Activated CD8-positive, alpha-beta memory T cell treated with anti-CD3 and anti-CD28 coated beads, Interleukin-2, amount 50 U/mL, for 1 hour (primary cell): ENCODE data around the gene OTOF.

Experiments used
- DNase-seq: peaks from one replicate; pipeline ENCODE4 v3.0.0-alpha.2; 2020; ENCODE audit errors: extremely low read depth

OTOF gene

DNA sequence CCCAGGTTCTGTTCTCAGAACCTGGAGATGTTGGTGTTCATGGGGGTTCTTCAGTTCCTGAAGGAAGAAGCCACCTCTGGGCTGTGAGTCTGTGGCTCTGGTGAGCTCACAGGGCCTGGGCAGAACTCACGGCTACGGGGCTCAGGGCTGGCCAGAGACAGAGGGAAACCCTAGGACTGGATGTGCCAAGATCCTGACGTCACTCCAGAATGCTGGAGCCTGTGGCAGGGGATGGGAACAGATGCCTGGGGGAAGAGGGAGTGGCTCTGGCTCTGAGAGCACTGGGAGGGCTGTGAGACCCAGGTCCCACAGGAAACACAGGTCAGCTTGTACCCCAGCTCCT, at the start of gene OTOF:
Gene OTOF (minus strand): TSS at position 214 of the 343 bp plus-strand sequence.
- DNase-seq: no peak

DNA sequence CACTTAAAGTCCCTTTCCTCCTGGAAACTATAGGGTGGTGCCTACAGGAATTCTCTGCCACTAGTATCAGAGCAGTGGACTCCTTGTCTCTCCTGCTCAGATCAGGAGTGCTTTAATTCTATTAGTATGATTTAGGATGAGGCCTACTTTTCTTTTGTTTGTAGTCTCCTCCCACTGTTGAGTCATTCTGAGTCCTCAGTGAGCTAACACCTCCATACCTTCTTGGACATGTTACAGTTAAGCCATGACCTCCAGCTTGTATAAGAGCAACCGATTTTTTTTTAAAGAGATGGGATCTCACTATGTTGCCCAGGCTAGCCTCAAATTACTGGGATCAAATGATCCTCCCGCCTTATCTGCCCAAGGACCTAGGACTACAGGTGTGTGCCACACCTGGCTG, 48.7 kb upstream of the OTOF start:
- no peak for DNase-seq

DNA sequence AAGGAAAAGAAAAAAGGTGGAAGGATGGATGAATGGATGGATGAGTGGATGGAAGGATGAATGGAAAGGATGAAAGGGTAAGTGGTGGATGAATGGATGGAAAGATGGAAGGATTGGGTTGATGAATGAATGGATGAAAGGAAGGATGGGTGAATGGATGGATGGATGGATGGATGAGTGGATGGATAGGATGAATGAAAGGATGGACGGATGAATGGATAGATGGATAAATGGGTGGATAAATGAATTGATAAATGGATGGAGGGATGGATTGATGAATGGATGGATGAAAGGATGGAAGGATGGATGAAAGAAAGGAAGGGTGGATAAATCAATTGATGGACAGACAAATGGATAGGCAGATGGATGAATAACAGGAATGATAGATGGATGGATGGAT, 48.2 kb upstream of the OTOF start:
- DNase-seq: no peak

DNA sequence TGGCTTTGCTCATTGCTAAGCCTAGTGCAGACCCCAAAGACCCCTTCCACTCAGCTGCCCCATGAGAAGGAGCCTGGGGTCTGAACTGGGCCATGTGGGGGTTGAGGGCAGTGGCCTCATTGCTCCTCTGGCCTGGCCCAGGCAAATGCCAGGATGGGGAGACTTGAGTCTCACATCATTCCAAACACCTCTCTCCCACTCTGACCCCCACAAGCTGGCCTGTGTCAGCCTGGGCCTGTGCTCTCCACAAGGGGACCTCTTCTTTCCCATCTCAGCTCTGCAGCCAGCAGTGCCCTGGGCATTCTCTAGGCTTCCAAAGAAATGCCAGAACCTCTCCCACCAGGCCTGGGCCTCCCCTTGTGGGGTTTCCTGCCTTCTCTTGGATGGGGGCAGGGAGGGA, 45.8 kb upstream of the OTOF start:
- no peak for DNase-seq

DNA sequence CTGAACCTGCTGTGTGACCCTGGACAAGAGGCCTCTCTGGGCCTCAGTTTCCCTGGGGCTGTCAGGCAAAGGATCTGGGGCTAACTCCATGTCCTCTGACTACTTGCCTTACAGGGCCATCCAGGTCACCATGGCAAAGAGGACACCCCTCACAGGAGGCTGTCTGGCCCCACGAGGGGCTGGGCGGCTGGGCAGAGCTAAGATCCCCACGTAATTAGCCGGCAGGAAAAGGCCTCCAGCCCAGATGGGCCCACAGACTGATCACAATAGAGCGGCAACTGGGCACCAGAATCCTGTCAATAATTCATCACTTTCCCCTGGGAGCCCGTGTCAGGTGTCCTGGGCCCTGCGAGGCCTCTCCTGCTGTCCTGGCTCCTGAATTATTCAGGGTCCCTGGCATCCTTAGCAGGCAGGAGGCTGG, 44.8 kb upstream of the OTOF start:
- no peak for DNase-seq

DNA sequence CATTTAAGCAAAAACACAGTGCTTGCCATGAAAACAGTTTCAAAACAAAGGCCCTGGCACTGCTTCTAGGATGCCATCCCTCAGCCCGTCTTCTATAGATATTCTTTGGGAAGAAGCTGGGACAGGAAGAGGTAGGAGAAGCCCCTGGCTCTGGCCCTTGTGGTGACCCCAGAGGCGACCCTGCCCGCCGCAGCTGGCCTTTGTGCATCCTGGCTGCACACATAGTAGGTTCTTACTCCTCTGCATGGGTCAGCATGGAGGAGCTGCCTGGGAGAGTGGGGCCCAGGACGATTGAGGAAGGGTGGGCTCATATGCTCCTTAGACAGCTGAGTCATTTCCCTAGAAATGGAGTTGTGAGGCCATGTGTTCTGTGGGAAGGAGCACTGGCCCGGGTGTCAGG, 44.4 kb upstream of the OTOF start:
- DNase-seq: no peak

DNA sequence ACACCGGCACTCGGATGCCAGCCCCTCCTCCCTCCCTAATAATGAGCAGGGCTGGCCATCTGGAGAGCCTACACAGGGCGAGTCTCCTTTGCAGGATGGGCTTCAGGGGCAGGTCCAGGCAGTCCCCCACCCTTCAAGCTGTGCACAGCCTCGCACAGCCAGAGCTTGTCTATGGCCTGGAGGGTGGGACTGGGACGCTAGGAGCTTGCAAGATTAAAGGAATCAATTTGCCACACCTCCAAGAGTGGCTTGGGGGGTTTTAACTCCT, 43.9 kb upstream of the OTOF start:
- DNase-seq: no peak

DNA sequence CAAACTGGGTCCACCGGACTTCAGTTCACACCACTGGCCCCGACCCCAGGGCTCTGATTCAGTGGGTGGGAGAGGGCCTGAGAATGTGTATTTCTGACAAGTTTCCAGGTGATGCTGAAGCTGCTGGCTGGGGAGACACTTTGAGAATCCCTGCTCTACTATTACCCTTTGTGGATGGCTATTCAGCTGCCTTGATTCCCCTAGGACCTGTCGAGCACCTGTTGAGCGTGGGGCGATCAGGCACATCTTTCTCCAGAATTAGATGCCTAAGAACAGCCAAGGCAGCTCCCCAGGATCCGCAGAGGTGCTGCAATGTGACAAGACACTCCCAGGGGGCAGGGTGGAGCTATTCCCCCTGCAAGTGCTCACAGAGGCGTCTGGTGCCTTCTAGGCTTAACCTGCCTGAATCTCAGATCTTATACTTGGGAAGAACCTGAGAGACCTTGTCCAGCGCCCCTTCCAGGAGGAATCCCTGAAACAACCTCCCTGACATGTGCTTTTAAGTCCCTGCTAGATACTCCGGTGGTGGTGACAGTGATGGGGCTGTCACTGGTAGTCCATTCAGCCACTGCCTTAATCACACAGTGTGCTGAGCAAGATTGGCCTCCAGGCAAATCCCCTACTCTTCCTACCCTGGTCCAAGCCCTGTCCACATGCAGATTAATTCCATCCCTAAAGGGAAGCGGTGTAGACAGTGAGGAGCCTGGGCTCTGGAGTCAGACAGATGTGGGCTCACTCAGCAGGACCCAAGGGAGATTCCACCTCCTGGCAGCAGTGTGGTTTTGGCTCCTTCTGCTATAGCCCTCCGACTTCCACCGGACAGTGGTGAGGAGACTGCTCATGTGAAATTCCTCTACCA, 43.4 kb upstream of the OTOF start:
- no peak for DNase-seq

DNA sequence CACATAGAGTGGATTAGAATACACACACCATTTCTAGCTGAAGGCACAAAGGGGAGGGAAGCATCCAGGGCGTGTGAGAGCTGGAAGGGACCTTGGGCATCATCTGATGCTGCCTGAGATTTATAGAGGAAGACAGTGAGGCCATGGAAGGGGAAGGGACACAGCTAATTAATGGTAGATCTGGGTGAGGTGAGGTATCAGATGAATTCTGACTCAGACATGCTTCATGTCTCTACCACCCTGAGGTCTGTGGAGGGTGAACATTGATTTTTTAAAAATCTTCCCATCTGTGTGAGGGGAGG, 42.2 kb upstream of the OTOF start:
- no peak for DNase-seq

DNA sequence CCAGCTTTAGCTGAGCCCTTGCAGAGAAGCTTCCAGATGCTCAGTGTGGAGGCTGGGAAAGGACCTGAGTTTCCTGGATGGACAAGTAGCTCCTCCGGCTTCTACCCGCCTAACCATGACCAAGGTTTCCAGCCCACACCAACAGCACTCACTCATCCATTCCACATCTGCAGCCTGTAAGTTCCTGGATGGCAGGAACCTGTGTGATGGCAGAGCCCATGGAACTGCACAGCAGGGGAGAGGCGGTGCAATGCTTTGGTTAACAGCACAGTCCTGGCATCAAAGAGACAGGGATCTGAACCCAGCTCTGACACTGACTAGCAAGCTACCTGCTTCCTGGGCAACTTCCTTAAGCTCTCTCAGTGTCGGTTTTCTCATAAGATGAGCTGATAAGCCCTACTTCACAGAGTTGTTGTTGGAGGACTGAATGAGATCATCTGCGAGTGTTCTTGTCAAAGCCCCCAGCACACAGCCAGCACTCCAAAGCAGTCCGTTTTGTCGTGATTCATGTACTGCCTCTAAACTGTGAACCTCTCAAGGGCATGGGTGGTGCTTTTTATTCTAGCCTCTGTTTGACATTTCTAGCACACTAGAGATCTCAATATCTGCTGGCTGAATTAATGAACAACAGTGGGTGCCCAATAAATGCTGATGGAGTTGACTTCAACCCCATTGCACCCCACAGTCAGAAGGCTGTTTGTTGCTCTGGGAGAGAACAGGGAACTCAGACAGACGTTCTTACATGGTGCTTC, 41.6 kb upstream of the OTOF start:
- no peak for DNase-seq

DNA sequence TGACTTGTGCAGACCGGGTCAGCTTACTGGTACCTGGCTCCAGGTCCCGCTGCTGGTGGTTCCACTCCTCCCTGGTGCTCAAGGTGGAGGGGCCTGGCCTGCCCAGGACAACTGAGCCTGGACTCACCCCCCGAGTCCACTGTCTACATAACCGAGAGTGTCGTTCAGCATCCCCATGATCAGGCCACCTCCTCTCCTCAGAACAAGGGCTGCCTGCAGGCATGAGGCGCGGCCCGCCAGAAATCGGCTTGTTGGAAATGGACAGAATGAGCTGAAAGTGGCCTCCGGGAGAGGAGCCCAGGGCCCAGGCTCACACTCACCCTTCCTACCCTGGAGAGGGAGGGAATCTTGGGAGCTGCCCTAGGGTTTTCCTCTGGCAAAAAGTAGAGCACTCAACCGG, 38.9 kb upstream of the OTOF start:
- DNase-seq: no peak

DNA sequence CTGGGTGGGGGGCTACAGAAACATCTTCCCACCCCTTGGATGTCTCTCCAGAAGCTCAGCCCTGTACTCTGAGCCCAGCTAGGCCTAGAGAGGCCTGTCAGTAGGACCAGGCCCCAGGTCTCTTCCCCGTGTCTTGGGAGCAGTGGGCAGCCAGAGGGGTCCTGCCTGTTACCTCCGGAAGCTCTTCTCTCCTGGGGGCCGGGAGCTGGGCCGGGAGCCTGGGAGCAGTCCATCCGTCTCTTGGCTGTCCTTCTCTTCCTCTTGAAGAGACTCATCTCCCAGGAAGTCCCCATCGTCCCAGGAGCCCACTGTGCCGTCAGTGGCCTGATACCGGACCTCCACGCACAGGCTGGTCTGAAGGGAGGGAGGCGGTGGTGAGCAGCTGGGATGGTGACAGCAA, 38.3 kb upstream of the OTOF start:
- no peak for DNase-seq

DNA sequence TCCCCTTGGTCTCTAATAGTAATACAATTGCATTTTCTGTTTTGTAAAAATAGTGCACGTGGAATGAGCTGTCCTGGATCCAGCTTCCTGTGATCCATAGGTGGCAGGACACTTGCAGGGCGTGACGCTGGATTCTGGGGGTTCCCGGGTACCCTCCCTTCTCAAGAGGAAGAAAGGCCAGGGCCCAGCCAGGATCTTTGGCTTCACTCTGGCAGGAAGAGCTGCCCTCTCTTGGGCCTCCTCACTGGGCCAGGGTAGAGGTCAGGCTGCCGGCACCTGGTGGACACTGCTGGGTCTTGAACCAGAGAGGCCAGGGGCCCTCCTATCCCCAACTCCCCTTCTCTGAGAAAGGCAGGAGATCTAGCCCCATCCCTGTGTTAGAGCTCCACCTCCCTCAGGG, 37.8 kb upstream of the OTOF start:
- DNase-seq: no peak

DNA sequence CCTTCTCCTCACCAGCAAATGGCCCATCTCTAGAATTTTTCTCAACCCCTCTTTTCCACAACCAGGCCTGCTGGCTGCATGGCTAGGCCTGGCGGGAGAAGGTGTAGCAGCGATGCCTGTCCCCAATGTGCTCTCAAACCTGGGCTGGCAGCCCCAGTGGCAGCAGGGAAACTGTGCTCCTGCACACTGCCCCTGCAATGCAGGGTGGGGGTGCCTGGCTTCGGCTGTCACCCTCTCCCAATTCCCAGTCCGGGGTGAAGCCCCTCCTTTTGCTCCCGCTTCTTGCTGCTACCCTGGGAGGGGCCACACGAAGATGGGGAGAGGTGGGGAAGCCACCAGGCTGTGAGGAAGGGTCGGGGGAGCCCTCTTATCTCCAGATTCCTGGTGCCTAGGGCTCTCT, 36.1 kb upstream of the OTOF start:
- DNase-seq: no peak

DNA sequence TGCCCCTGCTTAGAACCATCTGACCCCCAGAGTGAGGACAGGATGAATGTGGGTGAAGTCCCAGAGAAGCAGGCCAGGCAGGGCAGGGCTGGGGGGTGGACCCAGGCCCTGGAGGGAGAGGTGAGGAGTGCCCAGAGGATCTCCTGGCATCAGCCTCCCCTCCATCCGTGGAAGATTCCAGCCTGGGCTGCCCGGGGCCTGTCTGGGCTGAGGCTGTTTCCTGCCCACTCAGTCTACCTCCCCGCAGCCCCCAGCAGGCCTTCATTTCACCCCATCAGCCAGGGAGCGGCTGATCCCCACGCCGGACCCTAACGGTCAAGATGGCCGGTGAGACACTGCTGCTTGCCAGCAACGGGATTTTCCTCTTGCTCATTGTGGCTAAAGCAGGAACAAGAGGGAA, 35.3 kb upstream of the OTOF start:
- DNase-seq: no peak

DNA sequence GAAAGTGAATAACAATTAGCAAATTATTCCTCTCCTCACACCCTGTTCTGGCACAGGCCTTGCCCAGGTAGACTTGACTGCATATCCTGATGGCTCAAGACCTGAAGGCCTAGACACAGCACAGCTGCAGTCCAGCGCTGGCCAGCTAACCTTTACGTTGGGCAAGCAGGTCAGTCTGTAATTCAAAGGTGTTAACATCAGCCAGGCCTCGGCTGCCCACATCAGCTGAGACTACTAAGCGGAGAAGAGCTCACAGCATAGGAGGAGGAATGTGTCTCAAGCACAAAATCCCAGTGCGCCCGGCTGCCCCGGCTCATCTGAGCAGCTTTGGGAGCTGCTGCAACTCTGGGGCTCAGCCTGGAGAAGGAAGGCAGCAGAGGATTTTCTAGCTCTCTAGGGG, 33.5 kb upstream of the OTOF start:
- DNase-seq: no peak

DNA sequence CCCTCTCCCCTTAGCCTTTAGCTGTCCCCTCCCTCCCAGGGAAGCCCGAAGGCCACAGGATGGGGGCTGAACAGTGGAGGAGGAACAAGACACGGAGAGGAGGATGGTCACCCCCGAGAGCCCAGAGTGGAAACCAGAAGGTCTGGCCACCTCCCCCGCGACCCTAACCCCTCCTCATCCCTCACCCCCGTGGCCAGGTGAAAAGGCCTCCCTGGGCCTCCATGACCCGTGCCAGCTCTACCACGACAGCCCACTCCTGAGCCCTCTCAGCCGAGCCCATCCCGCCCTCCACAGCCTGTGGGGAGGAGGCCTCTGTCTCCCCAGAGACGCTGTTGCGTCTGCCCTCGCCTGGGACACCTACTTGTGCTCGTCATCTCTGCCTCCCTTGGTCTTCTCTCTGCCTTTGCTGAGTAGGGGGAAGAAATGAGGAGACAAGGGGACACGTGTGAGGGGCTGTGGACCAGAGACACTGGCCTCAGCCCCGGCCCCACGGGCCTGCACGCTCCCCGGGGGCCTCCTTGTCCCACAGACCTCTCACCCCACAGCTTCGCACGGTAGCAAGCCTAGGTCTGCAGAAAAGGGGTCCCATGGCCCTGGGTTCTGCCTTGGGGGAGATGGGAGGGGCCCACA, 32.5 kb upstream of the OTOF start:
- DNase-seq: no peak

DNA sequence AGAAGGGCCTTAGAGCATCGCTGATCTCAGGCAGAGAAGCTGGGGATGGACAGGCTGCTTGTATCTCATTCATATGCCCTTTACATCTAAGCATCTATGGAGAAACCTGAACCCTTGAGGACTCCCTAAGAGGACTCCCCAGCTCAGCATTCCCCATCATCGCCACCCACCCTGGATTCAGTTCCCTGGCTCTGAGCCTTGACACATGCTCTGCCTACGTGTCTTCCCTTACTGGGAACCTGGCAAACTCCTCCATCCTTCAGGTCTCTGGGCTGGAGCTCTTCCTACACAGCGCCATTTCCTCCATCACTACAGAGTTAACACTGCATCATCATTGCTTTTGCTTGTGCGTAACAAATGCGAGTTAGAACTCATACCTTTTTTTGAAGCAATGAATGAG, 31.2 kb upstream of the OTOF start:
- no peak for DNase-seq

DNA sequence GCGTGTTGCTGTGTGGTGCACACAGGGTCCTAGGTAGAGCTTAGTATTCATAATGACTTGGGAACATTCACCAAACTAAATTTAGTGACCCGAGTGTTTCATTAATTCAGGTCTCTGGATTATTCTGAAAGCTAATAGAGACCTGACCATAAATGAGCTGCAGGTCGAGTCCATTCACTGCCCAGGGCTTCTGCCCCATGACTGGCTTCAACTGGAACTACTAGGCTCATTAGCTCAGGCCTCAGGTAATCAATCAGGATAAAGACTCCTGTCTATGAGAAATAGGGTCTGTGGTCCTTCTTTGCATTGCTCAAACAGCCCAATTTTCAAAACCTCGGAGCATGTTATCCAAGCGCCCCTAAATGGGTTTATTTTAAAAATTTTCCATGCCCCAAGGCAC, 30.0 kb upstream of the OTOF start:
- no peak for DNase-seq

DNA sequence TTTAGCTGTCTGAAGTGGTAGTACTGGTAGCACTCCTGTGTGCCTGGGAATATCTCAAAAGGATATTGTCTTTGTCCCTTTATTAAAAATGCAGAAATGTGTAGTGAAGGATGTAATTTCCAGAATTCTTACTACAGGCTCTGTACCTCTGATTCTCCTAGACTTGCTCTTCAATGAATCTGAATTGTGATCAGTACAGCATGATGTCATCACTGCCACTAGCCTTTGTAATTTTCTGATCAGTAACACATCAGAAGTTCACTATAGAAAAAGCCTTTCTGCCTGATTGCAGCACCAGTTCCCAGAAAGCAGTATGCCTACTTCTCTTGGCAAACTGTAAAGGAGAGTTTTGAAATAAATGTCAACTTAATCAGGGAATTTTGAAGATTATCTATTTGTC, 29.2 kb upstream of the OTOF start:
- no peak for DNase-seq

DNA sequence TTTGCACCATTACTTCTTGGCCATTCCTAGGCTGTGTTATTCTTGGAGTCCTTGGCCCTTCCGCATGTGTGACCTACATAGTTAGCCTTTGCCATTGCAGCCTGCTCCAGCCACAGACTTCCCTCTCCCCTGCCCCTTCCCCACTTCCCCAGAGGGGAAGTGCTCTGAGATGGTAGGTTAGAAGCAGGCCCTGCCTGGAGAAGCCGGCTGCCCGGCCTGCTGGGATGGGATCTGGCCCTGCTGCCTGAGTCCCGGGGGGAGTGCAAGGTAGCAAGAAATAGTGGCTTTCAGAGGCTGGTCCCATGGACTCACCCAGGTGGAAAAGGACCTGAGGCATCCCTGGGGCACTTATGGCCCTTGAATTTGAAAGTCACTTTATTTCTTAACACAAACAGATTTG, 28.4 kb upstream of the OTOF start:
- no peak for DNase-seq

DNA sequence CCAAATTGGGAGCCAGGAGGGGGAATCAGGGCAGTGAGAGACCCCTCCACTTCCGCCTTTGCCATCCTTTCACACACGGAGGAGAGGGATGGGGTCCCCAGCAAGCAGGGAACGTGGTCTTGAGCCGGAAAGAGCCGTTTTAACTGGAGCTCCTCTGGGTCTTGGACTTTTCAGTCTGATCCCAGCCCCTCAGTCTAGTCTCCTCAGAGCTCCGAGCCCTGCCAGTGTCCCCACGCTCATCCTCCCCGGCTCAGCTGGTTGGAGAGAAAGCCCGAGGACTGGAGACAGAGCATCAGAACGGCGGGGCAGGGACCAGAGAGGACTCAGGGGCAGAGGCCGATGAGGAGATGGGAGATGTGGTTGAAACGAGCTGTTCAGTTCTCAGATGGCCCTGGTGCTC, 26.1 kb upstream of the OTOF start:
- DNase-seq: no peak

DNA sequence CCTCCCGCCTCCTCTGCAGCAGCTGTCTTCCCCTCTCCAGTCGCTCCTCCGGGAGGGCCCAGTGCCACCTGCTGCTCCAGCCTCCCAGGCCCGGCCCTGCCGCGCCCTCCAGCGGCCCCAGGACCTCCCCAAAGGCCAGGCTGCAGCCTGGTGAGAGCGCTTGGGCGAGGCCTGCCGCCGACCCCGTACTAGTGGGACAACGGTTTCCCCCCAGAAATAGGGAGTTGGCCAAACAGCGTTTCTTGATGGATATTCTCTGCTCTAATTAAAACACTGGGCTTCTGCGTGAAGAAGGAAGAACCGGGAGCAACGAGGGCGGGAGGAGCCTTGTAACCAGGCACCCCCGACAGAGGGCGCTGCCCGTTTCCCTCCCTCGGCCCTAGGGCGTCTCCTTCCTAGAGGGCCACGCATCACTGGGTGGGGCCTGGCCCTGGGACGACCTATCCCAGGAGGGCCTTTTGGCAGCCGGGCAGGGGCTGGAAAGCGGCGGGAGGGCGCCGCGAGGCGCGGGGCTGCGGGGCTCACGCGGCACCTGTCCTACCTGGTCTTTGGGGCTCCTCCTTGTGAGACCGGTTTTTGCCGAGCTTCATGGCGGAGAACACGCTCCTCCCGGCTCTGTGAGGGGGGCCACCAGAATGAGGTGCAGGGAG, 25.4 kb upstream of the OTOF start:
- DNase-seq: peak; percentile 35
